ENCODE measurements around the gene TOMM20L. TPM values are rescaled to one million over a fixed set of nuclear protein-coding genes. Genes with fewer than 3 reads are reported as not detected.

The TOMM20L gene
- total RNA-seq, 1 experiment from 2014 or later = not detected

DNA sequence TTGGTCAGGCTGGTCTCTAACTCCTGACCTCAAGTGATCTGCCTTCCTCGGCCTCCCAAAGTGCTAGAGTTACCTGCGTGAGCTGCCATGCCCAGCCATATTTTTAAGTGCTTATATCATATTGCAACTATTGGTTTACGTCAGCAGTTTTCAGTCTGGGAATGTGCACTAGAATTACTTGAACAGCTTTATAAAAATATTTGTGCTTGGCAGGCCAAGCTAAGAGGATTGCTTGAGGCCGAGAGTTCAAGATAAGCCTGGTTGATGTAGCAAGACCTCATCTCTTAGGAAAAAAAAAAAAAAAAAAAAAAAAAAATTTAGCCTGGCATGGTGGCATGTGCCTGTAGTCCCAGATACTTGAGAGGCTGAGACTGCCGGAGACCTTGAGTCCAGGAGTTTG is 48.9 kb downstream of the TOMM20L start:
- no peaks in the 10 kb centered on the region for H3K23me2 ChIP-seq (ENCODE audit: insufficient read length, low read depth, low read length, poor library complexity, severe bottlenecking)
- H2BK15ac ChIP-seq (ENCODE audit: low read depth, low read length) = no peak overlapping the region
- no peaks in the 10 kb centered on the region for H3K79me2 ChIP-seq (ENCODE audit: insufficient read depth, low read length)
- H2BK20ac ChIP-seq (ENCODE audit: low read depth, low read length, poor library complexity, severe bottlenecking) = no peak overlapping the region
- H3K27ac Mint-ChIP-seq = no peak overlapping the region
- no peak overlapping the region for H2BK5ac ChIP-seq (ENCODE audit: insufficient read length, low read length)
- H3K27me3 Mint-ChIP-seq (ENCODE audit: low read depth) = no peaks in the 10 kb centered on the region
- H3K4me3 Mint-ChIP-seq = no peak overlapping the region
- H3K23ac ChIP-seq (ENCODE audit: insufficient read length, low read depth, low read length) = no peak overlapping the region
- no peaks in the 10 kb centered on the region for H3K4me1 ChIP-seq (ENCODE audit: insufficient read depth, low read length)
- H4K20me1 ChIP-seq (ENCODE audit: control insufficient read depth, insufficient read depth, insufficient read length) = no peaks in the 10 kb centered on the region
- no peak overlapping the region for H2BK12ac ChIP-seq (ENCODE audit: insufficient read length, low read depth, low read length)
- no peak overlapping the region for H3K4ac ChIP-seq (ENCODE audit: low read depth, low read length)
- TF ChIP-seq, protein P1, sequence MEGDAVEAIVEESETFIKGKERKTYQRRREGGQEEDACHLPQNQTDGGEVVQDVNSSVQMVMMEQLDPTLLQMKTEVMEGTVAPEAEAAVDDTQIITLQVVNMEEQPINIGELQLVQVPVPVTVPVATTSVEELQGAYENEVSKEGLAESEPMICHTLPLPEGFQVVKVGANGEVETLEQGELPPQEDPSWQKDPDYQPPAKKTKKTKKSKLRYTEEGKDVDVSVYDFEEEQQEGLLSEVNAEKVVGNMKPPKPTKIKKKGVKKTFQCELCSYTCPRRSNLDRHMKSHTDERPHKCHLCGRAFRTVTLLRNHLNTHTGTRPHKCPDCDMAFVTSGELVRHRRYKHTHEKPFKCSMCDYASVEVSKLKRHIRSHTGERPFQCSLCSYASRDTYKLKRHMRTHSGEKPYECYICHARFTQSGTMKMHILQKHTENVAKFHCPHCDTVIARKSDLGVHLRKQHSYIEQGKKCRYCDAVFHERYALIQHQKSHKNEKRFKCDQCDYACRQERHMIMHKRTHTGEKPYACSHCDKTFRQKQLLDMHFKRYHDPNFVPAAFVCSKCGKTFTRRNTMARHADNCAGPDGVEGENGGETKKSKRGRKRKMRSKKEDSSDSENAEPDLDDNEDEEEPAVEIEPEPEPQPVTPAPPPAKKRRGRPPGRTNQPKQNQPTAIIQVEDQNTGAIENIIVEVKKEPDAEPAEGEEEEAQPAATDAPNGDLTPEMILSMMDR (conservative IDR thresholded peaks at IDR 0.05) = no peak
- no peak overlapping the region for H3K9ac ChIP-seq (ENCODE audit: extremely low read depth, insufficient read length, low read length)
- H4K5ac ChIP-seq (ENCODE audit: insufficient read length, low read depth, low read length) = no peak overlapping the region
- H4K8ac ChIP-seq (replicated peaks; ENCODE audit: insufficient read length, low read depth, low read length) = no peak overlapping the region
- H2AFZ ChIP-seq (ENCODE audit: low read length) = no peak overlapping the region
- no peak overlapping the region for H3K14ac ChIP-seq (ENCODE audit: insufficient read depth, low read length)
- no CpG with 5 or more reads among the region's 5 CpGs for WGBS (ENCODE audit: extremely low coverage, insufficient read length, low lambda C conversion rate)
- DNase-seq = no peak
- H3K4me2 ChIP-seq (ENCODE audit: insufficient read depth, insufficient read length, low read length) = no peak overlapping the region
- no peaks in the 10 kb centered on the region for H3K4me1 Mint-ChIP-seq
- no peak overlapping the region for H2BK120ac ChIP-seq (ENCODE audit: low read depth, low read length, poor library complexity, severe bottlenecking)
- H3K36me3 Mint-ChIP-seq (ENCODE audit: insufficient read depth in 1 of 3, low read depth in 3 of 3) = peaks cover 3 to 24% (median 20%) of the 10 kb centered on the region in 3 experiments; a peak in 6 of 7 replicates
- H2AK5ac ChIP-seq (ENCODE audit: insufficient read length, low read length) = no peak overlapping the region
- no peaks in the 10 kb centered on the region for H3K9me3 ChIP-seq (ENCODE audit: control insufficient read depth, low read depth, low read length)
- no peak overlapping the region for H4K91ac ChIP-seq (ENCODE audit: insufficient read length, low read depth, low read length)
- H3K79me1 ChIP-seq (ENCODE audit: insufficient read depth, low read depth, low read length, poor library complexity, severe bottlenecking) = no peaks in the 10 kb centered on the region
- no peaks in the 10 kb centered on the region for H3K9me3 Mint-ChIP-seq
- H3T11ph ChIP-seq (ENCODE audit: low read length) = no peak overlapping the region
- no peak overlapping the region for H3K56ac ChIP-seq (ENCODE audit: insufficient read length, low read depth, low read length)
- no peak overlapping the region for H3K18ac ChIP-seq (ENCODE audit: insufficient read length, low read depth, low read length)
- no peaks in the 10 kb centered on the region for H3K27me3 ChIP-seq (ENCODE audit: insufficient read depth, low read length)
- H3K27ac ChIP-seq (ENCODE audit: insufficient read length, low read depth, low read length) = no peak overlapping the region
